Neural cell (in vitro differentiated cells): ENCODE data around the gene HDAC9. TPM values are rescaled to one million over a fixed set of nuclear protein-coding genes. Genes with fewer than 3 reads are reported as not detected.

Source experiments
- H2AFZ ChIP-seq: fragments of 200-600, 300-800 bp; sonication (generic), shearing (Covaris generic); 2 replicates; pipeline ENCODE4 v1.6.0; 2014; ENCODE audit warnings: low read depth, mild to moderate bottlenecking, antibody characterized with exemption, low read length, moderate library complexity
- H3F3A ChIP-seq: fragments of 200-600 bp; shearing (Covaris generic); 2 replicates; pipeline ENCODE4 v1.6.1; 2016; ENCODE audit warnings: mild to moderate bottlenecking, moderate library complexity, mixed read lengths, antibody characterized with exemption, low read length; ENCODE audit not compliant: insufficient read depth, poor library complexity, severe bottlenecking
- H3K27ac ChIP-seq: fragments of 200-600, 300-800 bp; sonication (generic), shearing (Covaris generic); 2 replicates; pipeline ENCODE4 v1.5.1; 2014; ENCODE audit warnings: mild to moderate bottlenecking, low read length, moderate library complexity
- H3K27me3 ChIP-seq: fragments of 300-800, 200-600 bp; sonication (generic), shearing (Covaris generic); 2 replicates; pipeline ENCODE4 v1.6.0; 2014; ENCODE audit warnings: mild to moderate bottlenecking, low read depth, low read length, moderate library complexity; ENCODE audit not compliant: insufficient read depth
- H3K36me3 ChIP-seq: fragments of 300-800, 200-600 bp; sonication (generic), shearing (Covaris generic); 2 replicates; pipeline ENCODE4 v1.5.1; 2014; ENCODE audit warnings: mild to moderate bottlenecking, antibody characterized with exemption, low read length, moderate library complexity; ENCODE audit not compliant: insufficient read depth
- H3K4me2 ChIP-seq: fragments of 300-800, 200-600 bp; sonication (generic), shearing (Covaris generic); 2 replicates; pipeline ENCODE4 v1.6.0; 2014; ENCODE audit warnings: mild to moderate bottlenecking, low read length
- H3K4me3 ChIP-seq: fragments of 300-800, 200-600 bp; sonication (generic), shearing (Covaris generic); 2 replicates; pipeline ENCODE4 v1.5.1; 2014; ENCODE audit warnings: mild to moderate bottlenecking, low read length, moderate library complexity
- H3K79me2 ChIP-seq: fragments of 200-600 bp; shearing (Covaris generic); replicated peaks from 2 replicates; pipeline ENCODE4 v1.6.0; 2014; ENCODE audit warnings: mild to moderate bottlenecking, low read length, moderate library complexity; ENCODE audit not compliant: insufficient read depth
- H3K9ac ChIP-seq: fragments of 300-800, 200-600 bp; sonication (generic), shearing (Covaris generic); 2 replicates; pipeline ENCODE4 v1.6.1; 2016; ENCODE audit warnings: mild to moderate bottlenecking, low read length, mixed read lengths
- H3K9me2 ChIP-seq: fragments of 200-600 bp; shearing (Covaris generic); 2 replicates; pipeline ENCODE4 v1.6.1; 2016; ENCODE audit warnings: mild to moderate bottlenecking, low read length, mixed read lengths; ENCODE audit not compliant: insufficient read depth
- H3K9me3 ChIP-seq: fragments of 200-600, 300-800 bp; sonication (generic), shearing (Covaris generic); 2 replicates; pipeline ENCODE4 v1.6.1; 2016; ENCODE audit warnings: mild to moderate bottlenecking, mixed run types, low read length, moderate library complexity, mixed read lengths
- H4K20me1 ChIP-seq: fragments of 200-600 bp; shearing (Covaris generic); 2 replicates; pipeline ENCODE4 v1.6.1; 2016; ENCODE audit warnings: mild to moderate bottlenecking, mixed run types; ENCODE audit not compliant: insufficient read depth
- EP300 ChIP-seq: fragments of 450-650 bp; conservative IDR thresholded peaks from 2 replicates; pipeline ENCODE4 v1.6.1; 2014; ENCODE audit warnings: antibody characterized with exemption, mild to moderate bottlenecking, moderate library complexity; ENCODE audit not compliant: poor library complexity, severe bottlenecking
- EZH2 ChIP-seq: fragments of 200-600, 300-800 bp; shearing (Covaris generic), sonication (generic); IDR thresholded peaks from 2 replicates; pipeline ENCODE4 v1.6.1; 2014; ENCODE audit warnings: antibody characterized with exemption, low read length, borderline replicate concordance, mild to moderate bottlenecking; ENCODE audit not compliant: insufficient read depth, poor library complexity, severe bottlenecking
- MXI1 ChIP-seq: fragments of 450-650 bp; conservative IDR thresholded peaks from 2 replicates; pipeline ENCODE4 v1.6.1; 2014; ENCODE audit warnings: antibody characterized with exemption, mild to moderate bottlenecking; ENCODE audit not compliant: poor library complexity, severe bottlenecking
- POLR2AphosphoS5 ChIP-seq: IDR thresholded peaks from 2 replicates; pipeline ENCODE4 v1.6.1; 2012
- RAD21 ChIP-seq: fragments of 450-650 bp; conservative IDR thresholded peaks from 2 replicates; pipeline ENCODE4 v1.6.1; 2014; ENCODE audit warnings: antibody characterized with exemption, mild to moderate bottlenecking, moderate library complexity
- SMC3 ChIP-seq: fragments of 450-650 bp; conservative IDR thresholded peaks from 2 replicates; pipeline ENCODE4 v1.6.1; 2014; ENCODE audit warnings: antibody characterized with exemption, mild to moderate bottlenecking, moderate library complexity; ENCODE audit not compliant: poor library complexity
- TAF1 ChIP-seq: IDR thresholded peaks from 2 replicates; pipeline ENCODE4 v1.6.1; 2012; ENCODE audit warnings: low read depth
- polyA plus RNA-seq: library from polyadenylated mRNA; depleted of rRNA; stranded (reverse); fragments of >200 nt; gene quantifications from 2 replicates; pipeline ENCODE4 v1.2.3, GENCODE V29; 2014
- TF ChIP-seq, protein P1 (sequence below): fragments of 450-650 bp; IDR thresholded peaks from 2 replicates; pipeline ENCODE4 v1.5.1; 2014; ENCODE audit warnings: antibody characterized with exemption, mild to moderate bottlenecking, moderate library complexity; ENCODE audit not compliant: poor library complexity, severe bottlenecking
- TF ChIP-seq, protein P2 (sequence below): IDR thresholded peaks from 2 replicates; pipeline ENCODE4 v1.6.1; 2012; ENCODE audit warnings: borderline replicate concordance

The HDAC9 gene
- polyA plus RNA-seq, 1 donor from 2014 or later: 15.9 TPM

DNA sequence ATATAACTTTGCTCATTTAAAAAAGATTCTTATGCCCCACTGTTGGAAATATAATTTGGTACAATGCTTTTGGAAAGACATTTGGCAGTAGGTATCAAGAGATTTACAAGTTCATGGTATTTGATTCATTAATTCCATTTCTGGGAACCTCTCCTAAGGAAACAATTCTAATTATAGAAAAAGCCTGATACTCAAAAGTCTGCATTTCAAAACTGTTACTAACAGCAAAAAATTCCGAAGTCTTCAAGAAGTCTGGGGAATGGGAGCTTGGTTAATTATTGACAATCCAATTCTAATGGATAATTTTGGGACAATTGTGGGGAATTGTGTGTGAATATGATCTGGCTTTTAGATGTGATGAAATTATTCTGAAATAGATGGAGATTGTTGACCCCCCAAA, 59.6 kb downstream of the HDAC9 start:
- H3K9me3 ChIP-seq: no peaks in the 10 kb centered on the region
- no peaks in the 10 kb centered on the region for H4K20me1 ChIP-seq
- no peaks in the 10 kb centered on the region for H3K36me3 ChIP-seq
- no peak overlapping the region for H3K4me2 ChIP-seq
- no peak overlapping the region for H3K27ac ChIP-seq
- H3K4me3 ChIP-seq: no peak overlapping the region
- H2AFZ ChIP-seq: no peak overlapping the region
- TF ChIP-seq EP300 (no peak), POLR2AphosphoS5 (no peak), EZH2 (no peak), RAD21 (no peak), TAF1 (no peak), SMC3 (no peak), MXI1 (no peak)
- TF ChIP-seq, protein P1, sequence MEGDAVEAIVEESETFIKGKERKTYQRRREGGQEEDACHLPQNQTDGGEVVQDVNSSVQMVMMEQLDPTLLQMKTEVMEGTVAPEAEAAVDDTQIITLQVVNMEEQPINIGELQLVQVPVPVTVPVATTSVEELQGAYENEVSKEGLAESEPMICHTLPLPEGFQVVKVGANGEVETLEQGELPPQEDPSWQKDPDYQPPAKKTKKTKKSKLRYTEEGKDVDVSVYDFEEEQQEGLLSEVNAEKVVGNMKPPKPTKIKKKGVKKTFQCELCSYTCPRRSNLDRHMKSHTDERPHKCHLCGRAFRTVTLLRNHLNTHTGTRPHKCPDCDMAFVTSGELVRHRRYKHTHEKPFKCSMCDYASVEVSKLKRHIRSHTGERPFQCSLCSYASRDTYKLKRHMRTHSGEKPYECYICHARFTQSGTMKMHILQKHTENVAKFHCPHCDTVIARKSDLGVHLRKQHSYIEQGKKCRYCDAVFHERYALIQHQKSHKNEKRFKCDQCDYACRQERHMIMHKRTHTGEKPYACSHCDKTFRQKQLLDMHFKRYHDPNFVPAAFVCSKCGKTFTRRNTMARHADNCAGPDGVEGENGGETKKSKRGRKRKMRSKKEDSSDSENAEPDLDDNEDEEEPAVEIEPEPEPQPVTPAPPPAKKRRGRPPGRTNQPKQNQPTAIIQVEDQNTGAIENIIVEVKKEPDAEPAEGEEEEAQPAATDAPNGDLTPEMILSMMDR: no peak
- TF ChIP-seq, protein P2, sequence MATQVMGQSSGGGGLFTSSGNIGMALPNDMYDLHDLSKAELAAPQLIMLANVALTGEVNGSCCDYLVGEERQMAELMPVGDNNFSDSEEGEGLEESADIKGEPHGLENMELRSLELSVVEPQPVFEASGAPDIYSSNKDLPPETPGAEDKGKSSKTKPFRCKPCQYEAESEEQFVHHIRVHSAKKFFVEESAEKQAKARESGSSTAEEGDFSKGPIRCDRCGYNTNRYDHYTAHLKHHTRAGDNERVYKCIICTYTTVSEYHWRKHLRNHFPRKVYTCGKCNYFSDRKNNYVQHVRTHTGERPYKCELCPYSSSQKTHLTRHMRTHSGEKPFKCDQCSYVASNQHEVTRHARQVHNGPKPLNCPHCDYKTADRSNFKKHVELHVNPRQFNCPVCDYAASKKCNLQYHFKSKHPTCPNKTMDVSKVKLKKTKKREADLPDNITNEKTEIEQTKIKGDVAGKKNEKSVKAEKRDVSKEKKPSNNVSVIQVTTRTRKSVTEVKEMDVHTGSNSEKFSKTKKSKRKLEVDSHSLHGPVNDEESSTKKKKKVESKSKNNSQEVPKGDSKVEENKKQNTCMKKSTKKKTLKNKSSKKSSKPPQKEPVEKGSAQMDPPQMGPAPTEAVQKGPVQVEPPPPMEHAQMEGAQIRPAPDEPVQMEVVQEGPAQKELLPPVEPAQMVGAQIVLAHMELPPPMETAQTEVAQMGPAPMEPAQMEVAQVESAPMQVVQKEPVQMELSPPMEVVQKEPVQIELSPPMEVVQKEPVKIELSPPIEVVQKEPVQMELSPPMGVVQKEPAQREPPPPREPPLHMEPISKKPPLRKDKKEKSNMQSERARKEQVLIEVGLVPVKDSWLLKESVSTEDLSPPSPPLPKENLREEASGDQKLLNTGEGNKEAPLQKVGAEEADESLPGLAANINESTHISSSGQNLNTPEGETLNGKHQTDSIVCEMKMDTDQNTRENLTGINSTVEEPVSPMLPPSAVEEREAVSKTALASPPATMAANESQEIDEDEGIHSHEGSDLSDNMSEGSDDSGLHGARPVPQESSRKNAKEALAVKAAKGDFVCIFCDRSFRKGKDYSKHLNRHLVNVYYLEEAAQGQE: no peak
- H3K9me2 ChIP-seq: no peaks in the 10 kb centered on the region
- no peak overlapping the region for H3K9ac ChIP-seq
- H3K79me2 ChIP-seq: no peaks in the 10 kb centered on the region
- no peaks in the 10 kb centered on the region for H3K27me3 ChIP-seq
- no peaks in the 10 kb centered on the region for H3F3A ChIP-seq

DNA sequence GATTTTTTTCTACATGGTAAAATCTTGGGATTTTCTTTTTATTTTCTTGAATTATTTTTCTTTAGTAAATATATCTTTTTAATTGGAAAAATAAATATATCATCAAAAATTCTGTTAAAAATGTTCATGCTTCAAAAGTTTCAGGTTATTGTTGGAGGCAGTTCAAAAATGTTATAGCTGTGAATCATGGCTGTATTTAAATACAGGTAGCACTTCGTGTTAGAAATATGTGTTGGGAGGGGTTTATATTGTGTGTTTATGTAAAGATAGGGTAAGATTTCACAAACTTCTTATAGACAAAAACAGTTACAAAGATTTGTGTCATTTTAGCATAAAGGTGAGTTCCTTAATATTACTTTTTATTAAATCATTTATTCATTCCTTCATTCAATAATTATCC, 60.4 kb downstream of the HDAC9 start:
- H3K27me3 ChIP-seq: no peaks in the 10 kb centered on the region
- H3K79me2 ChIP-seq: no peaks in the 10 kb centered on the region

More for the DNA sequence above, 60.4 kb downstream of the HDAC9 start:
- H2AFZ ChIP-seq: no peak overlapping the region
- H3K36me3 ChIP-seq: no peaks in the 10 kb centered on the region
- H3K9ac ChIP-seq: no peak overlapping the region
- H3K4me3 ChIP-seq: no peak overlapping the region
- H3F3A ChIP-seq: no peaks in the 10 kb centered on the region
- TF ChIP-seq RAD21 (no peak), TAF1 (no peak), EZH2 (no peak), POLR2AphosphoS5 (no peak), SMC3 (no peak), EP300 (no peak), MXI1 (no peak)
- TF ChIP-seq, protein P2: no peak
- TF ChIP-seq, protein P1: no peak
- no peaks in the 10 kb centered on the region for H3K9me3 ChIP-seq
- no peaks in the 10 kb centered on the region for H4K20me1 ChIP-seq
- no peak overlapping the region for H3K27ac ChIP-seq
- H3K4me2 ChIP-seq: no peak overlapping the region
- H3K9me2 ChIP-seq: no peaks in the 10 kb centered on the region
